Adrenal gland (tissue), 5 donors: ENCODE data around the gene HLA-B.

Source experiments
- POLR2A ChIP-seq, 2 donors: fragments of 450-650 bp; IDR thresholded peaks; one replicate each; pipeline ENCODE4 v1.6.1; 2017; ENCODE audit warnings: antibody characterized with exemption in 2 of 2, mild to moderate bottlenecking in 2 of 2, moderate library complexity in 1 of 2
- TF ChIP-seq, protein P1 (sequence below), 6 experiments: fragments of 450-650 bp in 4 of 6; fragments of 200-600 bp in 2 of 6; sonication (generic) in 1 of 6; IDR thresholded peaks; 1 replicate in 5 of 6; 2 replicates in 1 of 6; pipeline versions ENCODE4 v1.5.1 to v1.8.0; 2016 to 2021; ENCODE audit warnings: antibody characterized with exemption in 6 of 6, mild to moderate bottlenecking in 2 of 6, moderate library complexity in 1 of 6
- donor health status: DM: no; HTN: no; CAD: no.

DNA sequence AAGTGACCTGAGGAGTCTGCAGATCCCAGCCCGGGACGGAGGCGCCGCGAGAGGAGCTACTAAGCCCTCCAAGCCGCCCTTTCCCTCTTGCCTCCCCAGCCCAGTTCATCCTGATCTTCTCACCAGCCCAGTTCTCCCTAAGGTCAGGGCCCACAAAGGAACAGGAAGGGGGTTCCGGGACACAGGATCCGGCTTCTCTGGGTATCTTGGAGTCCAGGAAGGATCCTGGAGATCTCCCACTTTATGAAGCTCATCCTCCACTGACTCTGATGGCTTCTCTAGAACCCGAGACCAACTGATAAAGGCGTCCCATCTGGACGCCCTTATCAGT, 48.2 kb downstream of the HLA-B start:
- TF ChIP-seq, protein P1, sequence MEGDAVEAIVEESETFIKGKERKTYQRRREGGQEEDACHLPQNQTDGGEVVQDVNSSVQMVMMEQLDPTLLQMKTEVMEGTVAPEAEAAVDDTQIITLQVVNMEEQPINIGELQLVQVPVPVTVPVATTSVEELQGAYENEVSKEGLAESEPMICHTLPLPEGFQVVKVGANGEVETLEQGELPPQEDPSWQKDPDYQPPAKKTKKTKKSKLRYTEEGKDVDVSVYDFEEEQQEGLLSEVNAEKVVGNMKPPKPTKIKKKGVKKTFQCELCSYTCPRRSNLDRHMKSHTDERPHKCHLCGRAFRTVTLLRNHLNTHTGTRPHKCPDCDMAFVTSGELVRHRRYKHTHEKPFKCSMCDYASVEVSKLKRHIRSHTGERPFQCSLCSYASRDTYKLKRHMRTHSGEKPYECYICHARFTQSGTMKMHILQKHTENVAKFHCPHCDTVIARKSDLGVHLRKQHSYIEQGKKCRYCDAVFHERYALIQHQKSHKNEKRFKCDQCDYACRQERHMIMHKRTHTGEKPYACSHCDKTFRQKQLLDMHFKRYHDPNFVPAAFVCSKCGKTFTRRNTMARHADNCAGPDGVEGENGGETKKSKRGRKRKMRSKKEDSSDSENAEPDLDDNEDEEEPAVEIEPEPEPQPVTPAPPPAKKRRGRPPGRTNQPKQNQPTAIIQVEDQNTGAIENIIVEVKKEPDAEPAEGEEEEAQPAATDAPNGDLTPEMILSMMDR (IDR thresholded peaks at IDR 0.05): no peak
- no peak for TF ChIP-seq POLR2A (IDR thresholded peaks at IDR 0.05)
